ENCODE results near the gene NAA60. TPM values are rescaled to one million over a fixed set of nuclear protein-coding genes. Genes with fewer than 3 reads are reported as not detected.

NAA60 gene
- total and polyA plus RNA-seq, 4 donors: 11.3 to 41.3 (median 25.6) TPM

GRCh38 chr16:3481696-3482658 lies 38.5 kb downstream of the NAA60 start:
- Histone ChIP-seq H3K27ac (ENCODE audit: low read depth in 1 of 2, low read length in 2 of 2) (no peak overlapping the region), H3K9ac (ENCODE audit: low read depth in 1 of 2, low read length in 2 of 2) (no peak overlapping the region), H3K36me3 (ENCODE audit: control insufficient read depth in 4 of 4, insufficient read depth in 3 of 4, low read depth in 1 of 4, low read length in 3 of 4) (peaks cover 23 to 66% (median 45%) of the 10 kb centered on the region in 4 donors), H3K4me1 (ENCODE audit: control insufficient read depth in 4 of 4, insufficient read depth in 4 of 4, low read length in 3 of 4) (no peaks in the 10 kb centered on the region), H3K27me3 (ENCODE audit: control insufficient read depth in 4 of 4, insufficient read depth in 4 of 4, low read length in 3 of 4) (no peaks in the 10 kb centered on the region), H3K4me3 (ENCODE audit: low read depth in 1 of 3, low read length in 3 of 3) (no peak overlapping the region), H3K9me3 (ENCODE audit: control insufficient read depth in 4 of 4, low read length in 3 of 4) (no peaks in the 10 kb centered on the region)
- no peak for TF ChIP-seq RAD21 (IDR thresholded peaks at IDR 0.05)
- TF ChIP-seq HNF4A (conservative IDR thresholded peaks at IDR 0.05): no peak
- TF ChIP-seq, protein P1, sequence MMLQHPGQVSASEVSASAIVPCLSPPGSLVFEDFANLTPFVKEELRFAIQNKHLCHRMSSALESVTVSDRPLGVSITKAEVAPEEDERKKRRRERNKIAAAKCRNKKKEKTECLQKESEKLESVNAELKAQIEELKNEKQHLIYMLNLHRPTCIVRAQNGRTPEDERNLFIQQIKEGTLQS (IDR thresholded peaks at IDR 0.05): no peak
- TF ChIP-seq GABPA (IDR thresholded peaks at IDR 0.05 in 1 of 2, conservative IDR thresholded peaks at IDR 0.05 in 1 of 2): no peak
- no peak for TF ChIP-seq YY1 (IDR thresholded peaks at IDR 0.05)
- TF ChIP-seq FOXA1 (IDR thresholded peaks at IDR 0.05): no peak
- TF ChIP-seq REST (IDR thresholded peaks at IDR 0.05): no peak
- WGBS: 94% methylated on average over 32 of the region's 32 CpGs
- no peak for DNase-seq (ENCODE audit: low spot score)

DNA sequence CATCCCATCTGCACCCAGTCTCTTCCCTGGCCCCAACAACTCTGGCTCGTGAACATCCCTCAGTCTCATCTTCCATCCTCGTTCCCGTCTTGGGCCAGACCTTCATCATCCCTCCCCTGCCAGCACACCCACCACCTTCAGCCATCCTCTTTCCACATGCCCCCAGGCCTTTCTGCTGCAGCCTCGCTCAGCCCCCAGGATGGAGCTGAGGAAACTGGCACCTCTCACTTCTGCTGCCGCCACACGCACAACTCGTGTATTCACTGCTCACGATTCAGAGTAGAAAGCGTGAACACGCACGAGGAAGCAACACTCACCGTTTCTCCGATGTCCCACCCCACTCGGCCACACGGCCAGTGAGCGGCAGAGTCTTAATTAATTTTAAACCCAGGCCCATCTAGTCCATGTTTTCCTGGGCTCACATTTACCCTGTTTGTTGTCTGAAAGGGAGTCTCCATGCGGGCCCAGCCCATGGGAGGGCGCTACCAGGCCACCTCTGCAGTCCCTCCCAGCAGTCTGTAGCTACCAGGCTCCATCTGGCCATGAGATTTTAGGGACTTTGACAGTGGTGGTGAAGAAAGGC lies 39.3 kb downstream of the NAA60 start:
- 97% methylated on average over 18 of the region's 18 CpGs for WGBS
- no peak overlapping the region for H3K9ac ChIP-seq (ENCODE audit: low read depth in 1 of 2, low read length in 2 of 2)
- no peak for TF ChIP-seq NR2F2 (IDR thresholded peaks at IDR 0.05)
- TF ChIP-seq, protein P2, sequence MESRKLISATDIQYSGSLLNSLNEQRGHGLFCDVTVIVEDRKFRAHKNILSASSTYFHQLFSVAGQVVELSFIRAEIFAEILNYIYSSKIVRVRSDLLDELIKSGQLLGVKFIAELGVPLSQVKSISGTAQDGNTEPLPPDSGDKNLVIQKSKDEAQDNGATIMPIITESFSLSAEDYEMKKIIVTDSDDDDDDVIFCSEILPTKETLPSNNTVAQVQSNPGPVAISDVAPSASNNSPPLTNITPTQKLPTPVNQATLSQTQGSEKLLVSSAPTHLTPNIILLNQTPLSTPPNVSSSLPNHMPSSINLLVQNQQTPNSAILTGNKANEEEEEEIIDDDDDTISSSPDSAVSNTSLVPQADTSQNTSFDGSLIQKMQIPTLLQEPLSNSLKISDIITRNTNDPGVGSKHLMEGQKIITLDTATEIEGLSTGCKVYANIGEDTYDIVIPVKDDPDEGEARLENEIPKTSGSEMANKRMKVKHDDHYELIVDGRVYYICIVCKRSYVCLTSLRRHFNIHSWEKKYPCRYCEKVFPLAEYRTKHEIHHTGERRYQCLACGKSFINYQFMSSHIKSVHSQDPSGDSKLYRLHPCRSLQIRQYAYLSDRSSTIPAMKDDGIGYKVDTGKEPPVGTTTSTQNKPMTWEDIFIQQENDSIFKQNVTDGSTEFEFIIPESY (IDR thresholded peaks at IDR 0.05): no peak
- no peak for TF ChIP-seq SP1 (IDR thresholded peaks at IDR 0.05)
- TF ChIP-seq JUND (IDR thresholded peaks at IDR 0.05): no peak
- no peak for TF ChIP-seq TAF1 (conservative IDR thresholded peaks at IDR 0.05)
- no peak for TF ChIP-seq RXRA (IDR thresholded peaks at IDR 0.05)
- TF ChIP-seq REST (IDR thresholded peaks at IDR 0.05): no peak
- no peak for TF ChIP-seq HNF4A (conservative IDR thresholded peaks at IDR 0.05)
- no peak for TF ChIP-seq GABPA (IDR thresholded peaks at IDR 0.05 in 1 of 2, conservative IDR thresholded peaks at IDR 0.05 in 1 of 2)
- no peak for TF ChIP-seq MAX (IDR thresholded peaks at IDR 0.05)
- no peak for TF ChIP-seq RAD21 (IDR thresholded peaks at IDR 0.05)
- no peak for DNase-seq (ENCODE audit: low spot score)
- H3K9me3 ChIP-seq (ENCODE audit: control insufficient read depth in 4 of 4, low read length in 3 of 4): no peaks in the 10 kb centered on the region
- no peaks in the 10 kb centered on the region for H3K27me3 ChIP-seq (ENCODE audit: control insufficient read depth in 4 of 4, insufficient read depth in 4 of 4, low read length in 3 of 4)
- H3K27ac ChIP-seq (ENCODE audit: low read depth in 1 of 2, low read length in 2 of 2): no peak overlapping the region
- H3K4me1 ChIP-seq (ENCODE audit: control insufficient read depth in 4 of 4, insufficient read depth in 4 of 4, low read length in 3 of 4): no peaks in the 10 kb centered on the region
- H3K36me3 ChIP-seq (ENCODE audit: control insufficient read depth in 4 of 4, insufficient read depth in 3 of 4, low read depth in 1 of 4, low read length in 3 of 4): peaks cover 25 to 71% (median 43%) of the 10 kb centered on the region in 4 donors
- H3K4me3 ChIP-seq (ENCODE audit: low read depth in 1 of 3, low read length in 3 of 3): no peak overlapping the region

Data from liver (tissue), 9 donors.